Coronary artery (tissue), 2 donors: ENCODE measurements around the gene UAP1L1.

Experiments
- DNase-seq: peaks from one replicate; pipeline ENCODE4 v3.0.0-alpha.2; 2017; ENCODE audit warnings: low spot score
- H3K27ac ChIP-seq, 2 donors: fragments of 200-600 bp; sonication (generic); one replicate each; pipeline ENCODE4 v1.5.1; 2016 to 2019
- H3K4me3 ChIP-seq: fragments of 200-600 bp; sonication (generic); 2 replicates; pipeline ENCODE4 v1.5.1; 2016; ENCODE audit warnings: mild to moderate bottlenecking, moderate library complexity
- TF ChIP-seq, protein P1 (sequence below): fragments of 200-600 bp; sonication (generic); IDR thresholded peaks from one replicate; pipeline ENCODE4 v1.5.1; 2019; ENCODE audit warnings: antibody characterized with exemption

UAP1L1 gene

DNA sequence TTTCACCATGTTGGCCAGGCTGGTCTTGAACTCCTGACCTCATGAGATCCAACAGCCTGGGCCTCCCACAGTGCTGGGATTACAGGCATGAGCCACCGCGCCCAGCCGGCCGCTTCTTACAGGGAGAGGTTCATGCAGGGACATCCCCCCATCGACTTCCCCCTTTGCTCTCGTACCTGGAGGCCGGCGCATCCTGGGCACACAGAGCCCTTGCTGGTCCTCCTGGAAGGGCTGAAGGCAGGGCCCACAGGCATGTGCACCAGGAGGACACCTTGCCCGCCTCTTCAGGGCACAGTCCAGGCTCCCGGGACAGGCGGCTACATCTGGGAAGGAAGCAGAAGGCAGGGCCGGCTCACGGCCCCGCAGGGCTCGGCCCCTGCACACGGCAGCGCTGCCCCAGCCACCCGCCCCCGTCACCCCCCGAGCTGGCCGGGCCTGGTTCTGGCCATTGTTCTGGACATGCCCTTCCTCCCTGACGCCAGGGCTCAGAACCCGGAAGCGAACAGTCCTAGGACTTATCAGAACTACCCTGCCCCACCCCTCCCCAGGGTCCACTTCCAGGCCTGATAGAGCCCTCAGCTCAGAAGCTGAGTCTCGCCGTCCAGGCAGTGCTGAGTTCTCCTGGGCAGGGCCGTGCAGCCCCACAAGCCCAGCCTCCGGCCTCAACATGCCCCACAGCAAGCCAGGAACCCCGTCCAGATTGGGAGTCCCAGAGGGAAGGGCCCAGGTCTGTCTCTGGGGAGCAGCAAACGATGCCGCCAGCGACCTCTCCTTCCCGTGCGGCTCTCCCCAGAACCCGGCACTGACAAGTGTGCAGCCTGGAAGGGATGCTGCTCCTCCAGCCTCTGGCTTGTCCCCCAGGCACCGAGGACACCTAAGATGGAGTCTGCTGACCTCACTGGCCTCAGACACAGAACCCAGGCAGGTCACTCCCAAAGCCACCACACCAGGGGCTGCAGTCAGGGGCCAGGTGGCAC lies 34.3 kb upstream of the UAP1L1 start:
- H3K27ac ChIP-seq, result peak overlapping the region in 1 of 2 donors; percentile 78
- no peak for DNase-seq
- H3K4me3 ChIP-seq, result peak overlapping the region; percentile 81
- TF ChIP-seq, protein P1, sequence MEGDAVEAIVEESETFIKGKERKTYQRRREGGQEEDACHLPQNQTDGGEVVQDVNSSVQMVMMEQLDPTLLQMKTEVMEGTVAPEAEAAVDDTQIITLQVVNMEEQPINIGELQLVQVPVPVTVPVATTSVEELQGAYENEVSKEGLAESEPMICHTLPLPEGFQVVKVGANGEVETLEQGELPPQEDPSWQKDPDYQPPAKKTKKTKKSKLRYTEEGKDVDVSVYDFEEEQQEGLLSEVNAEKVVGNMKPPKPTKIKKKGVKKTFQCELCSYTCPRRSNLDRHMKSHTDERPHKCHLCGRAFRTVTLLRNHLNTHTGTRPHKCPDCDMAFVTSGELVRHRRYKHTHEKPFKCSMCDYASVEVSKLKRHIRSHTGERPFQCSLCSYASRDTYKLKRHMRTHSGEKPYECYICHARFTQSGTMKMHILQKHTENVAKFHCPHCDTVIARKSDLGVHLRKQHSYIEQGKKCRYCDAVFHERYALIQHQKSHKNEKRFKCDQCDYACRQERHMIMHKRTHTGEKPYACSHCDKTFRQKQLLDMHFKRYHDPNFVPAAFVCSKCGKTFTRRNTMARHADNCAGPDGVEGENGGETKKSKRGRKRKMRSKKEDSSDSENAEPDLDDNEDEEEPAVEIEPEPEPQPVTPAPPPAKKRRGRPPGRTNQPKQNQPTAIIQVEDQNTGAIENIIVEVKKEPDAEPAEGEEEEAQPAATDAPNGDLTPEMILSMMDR, result no peak

DNA sequence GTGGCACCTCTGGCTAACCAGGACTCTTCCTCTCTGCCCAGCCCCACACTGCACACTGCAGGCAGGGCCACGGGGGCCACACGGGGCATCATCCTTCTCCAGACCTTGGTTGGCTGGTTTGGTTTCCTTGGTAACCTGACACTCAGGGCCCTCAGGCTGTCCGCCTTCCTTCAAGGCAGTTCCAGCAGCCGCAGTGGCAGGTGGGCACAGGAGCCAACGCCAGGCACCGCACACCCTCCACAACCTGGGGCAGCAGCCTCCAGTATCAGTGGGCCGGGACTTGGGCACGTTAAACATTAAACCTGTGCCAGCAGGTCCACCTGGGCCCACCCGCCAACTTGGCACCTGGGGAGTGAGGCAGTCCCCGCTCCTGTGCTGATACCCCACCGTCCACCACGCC lies 33.3 kb upstream of the UAP1L1 start:
- TF ChIP-seq, protein P1, result no peak
- Histone ChIP-seq H3K4me3 (peak overlapping the region; percentile 81), H3K27ac (peak overlapping the region; percentile 9 to 78)
- DNase-seq, result no peak

DNA sequence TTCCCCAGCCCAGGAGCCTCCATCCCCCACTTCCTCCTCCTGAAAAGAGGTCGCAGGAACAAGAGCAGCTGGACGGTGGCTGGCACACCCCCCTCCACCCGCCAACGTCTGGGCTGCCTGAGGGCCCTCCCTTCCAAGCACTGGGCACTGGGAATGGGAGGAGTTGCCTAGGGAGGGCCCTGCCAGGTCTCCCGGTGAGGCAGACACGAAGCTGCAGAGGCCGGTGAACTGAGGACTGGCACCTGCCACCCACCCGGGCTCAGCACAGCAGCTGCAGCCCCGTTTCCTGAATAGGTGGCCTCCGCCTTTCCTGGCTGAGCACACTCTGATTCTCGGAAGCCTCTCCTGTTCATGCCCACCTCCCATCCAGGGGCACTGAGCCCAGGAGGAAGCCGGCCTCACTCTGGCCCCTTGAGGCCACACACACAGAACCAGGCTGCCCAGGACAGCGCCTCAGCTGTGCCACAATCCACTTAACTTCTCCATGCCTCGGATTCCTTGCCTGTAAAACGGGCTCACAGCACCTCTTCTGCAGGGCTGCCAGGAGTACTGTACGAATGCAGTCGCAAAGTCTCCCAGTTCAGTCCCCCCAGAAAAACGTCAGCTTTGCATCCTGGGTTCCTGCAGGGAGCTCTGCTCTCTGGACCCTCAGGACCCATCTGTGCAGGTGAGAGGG lies 32.7 kb upstream of the UAP1L1 start:
- TF ChIP-seq, protein P1, result no peak
- no peak for DNase-seq
- H3K27ac ChIP-seq, result peak overlapping the region; percentile 9 to 78
- peak overlapping the region; percentile 81 for H3K4me3 ChIP-seq

DNA sequence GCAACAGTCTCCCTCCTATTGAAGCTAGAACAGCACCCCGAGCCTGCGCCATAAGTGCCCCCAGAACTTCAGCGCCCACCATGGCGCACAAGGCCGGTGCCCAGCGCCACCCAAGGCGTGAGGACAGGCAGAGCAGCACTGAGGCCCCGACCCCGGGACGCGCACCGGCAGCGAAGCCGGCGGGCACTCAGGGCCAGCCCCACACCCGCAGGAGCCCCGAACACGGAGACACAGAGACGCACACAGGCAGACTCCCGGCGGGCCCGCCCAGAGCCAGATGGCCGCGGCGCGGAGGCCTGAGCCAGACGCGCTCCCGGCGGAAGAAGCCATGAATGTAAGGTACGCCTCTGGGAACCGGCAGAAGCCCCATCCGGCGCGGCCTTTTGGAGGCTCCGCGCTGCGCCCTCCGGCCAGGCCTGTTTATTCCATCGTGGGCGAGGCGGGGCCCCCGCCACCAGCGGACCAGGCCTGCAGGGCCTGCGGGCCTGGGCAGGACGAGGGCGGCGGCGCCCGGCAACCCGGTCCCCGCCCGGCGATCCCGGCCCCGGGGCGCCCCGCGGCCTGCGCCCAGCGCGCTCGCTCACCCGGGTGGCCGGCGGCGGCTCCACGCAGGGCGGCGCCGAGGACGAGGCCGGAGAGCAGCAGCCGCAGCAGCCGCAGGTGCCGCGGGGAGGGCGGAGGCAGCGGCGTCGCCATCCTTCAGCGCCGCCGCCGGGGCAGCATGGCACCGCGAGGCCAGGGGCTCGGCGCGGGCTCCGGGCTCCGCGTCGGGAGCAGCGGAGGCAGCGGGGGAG lies 31.8 kb upstream of the UAP1L1 start:
- H3K27ac ChIP-seq, result peak overlapping the region in 1 of 2 donors; percentile 78
- DNase-seq, result no peak

DNA sequence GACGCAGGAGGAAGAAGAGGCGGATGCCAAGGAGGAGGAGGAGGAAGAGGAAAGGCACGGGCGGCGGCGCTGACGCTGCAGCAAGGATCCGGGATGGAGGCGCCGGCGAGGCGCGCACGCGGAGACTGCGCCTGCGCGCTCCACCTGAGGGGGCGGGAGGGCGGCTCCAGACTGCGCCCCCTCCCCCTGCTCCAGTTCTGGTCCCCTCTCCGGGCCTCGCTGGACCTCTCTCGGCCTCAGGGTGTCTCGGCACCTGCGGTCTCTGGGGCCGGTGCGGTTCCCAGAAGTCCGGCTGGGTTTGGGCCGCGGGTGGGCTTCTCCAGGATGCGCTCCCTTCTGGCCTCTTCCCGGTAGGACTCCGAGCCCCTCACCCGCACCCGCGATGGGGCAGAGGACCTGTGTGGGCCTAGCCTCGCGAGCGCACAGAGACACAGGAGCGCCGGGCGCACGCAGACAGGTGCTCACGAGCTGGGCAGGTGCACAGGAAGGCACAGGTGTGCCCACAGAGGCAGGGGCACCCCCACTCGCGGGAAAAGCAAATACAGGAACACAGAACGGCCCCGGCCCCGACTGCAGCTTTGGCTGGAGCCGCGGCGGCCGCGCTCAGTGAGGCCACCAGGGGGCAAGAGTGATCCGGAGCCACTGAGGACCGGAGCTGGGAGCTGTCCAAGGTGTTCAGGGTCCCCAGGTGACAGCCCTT lies 31.1 kb upstream of the UAP1L1 start, which contains the start of gene NPDC1:
Gene NPDC1 (minus strand): TSS at position 90 of the 700 bp plus-strand sequence. CDS start 188 bp downstream, outside the sequence.
- Histone ChIP-seq H3K27ac (peak within 1 kb of the TSS in 1 of 2 donors; percentile 78), H3K4me3 (peak within 1 kb of the TSS; percentile 81)
- no peak for DNase-seq
- TF ChIP-seq, protein P1, result peak; percentile 79

More for the DNA sequence above, 31.8 kb upstream of the UAP1L1 start:
- peak overlapping the region; percentile 81 for H3K4me3 ChIP-seq
- TF ChIP-seq, protein P1, result no peak
